OCI-LY7 (cell line): ENCODE measurements around the gene CRK.

ENCODE experiments used
- EZH2phosphoT487 ChIP-seq: fragments of 200-600 bp; sonication (generic); IDR thresholded peaks from 2 replicates; pipeline ENCODE4 v1.6.1; 2018; ENCODE audit warnings: low read depth, borderline replicate concordance, mild to moderate bottlenecking, mixed run types, antibody characterized with exemption, low read length, moderate library complexity, mixed read lengths
- TF ChIP-seq, protein P1 (sequence below): fragments of 200-600 bp; sonication (generic); conservative IDR thresholded peaks from 2 replicates; pipeline ENCODE4 v1.5.1; 2014; ENCODE audit warnings: mild to moderate bottlenecking, antibody characterized with exemption, low read length, moderate library complexity, mixed read lengths

DNA sequence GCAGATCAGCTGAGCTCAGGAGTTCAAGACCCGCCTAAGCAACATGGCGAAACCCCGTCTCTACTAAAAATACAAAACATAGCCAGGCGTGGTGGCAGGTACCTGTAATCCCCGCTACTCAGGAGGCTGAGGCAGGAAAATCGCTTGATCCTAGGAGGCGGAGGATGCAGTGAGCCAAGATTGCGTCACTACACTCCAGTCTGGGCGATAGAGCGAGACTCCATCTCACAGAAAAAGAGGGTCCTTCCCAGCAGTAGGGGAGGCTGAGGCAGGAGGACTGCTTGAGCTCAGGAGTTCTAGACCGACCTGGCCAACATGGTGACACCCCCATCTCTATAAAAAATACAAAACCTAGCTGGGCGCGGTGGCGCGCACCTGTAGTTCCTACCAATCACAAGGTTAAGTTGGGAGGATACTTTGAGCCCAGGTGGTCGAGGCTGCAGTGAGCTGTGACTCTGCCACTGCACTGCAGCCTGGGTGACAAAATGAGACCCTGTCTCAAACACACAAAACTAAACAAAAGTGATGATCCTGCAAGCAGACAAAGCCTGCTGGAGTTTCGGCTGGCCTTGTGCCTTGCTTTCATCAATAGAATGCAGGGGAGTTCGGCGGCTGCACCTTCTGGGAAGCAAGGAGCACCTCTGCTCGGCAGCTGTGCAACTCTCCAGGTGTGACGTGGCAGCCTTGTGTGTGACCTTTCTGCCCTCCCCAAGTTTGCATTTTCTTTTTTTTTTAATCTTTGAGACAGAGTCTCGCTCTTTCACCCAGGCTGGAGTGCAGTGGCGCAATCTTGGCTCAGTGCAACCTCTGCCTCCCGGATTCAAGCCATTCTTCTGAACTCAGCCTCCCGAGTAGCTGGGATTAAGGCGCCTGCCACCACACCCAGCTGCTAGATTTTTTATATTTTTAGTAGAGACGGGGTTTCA lies 43.6 kb downstream of the CRK start:
- TF ChIP-seq, protein P1, sequence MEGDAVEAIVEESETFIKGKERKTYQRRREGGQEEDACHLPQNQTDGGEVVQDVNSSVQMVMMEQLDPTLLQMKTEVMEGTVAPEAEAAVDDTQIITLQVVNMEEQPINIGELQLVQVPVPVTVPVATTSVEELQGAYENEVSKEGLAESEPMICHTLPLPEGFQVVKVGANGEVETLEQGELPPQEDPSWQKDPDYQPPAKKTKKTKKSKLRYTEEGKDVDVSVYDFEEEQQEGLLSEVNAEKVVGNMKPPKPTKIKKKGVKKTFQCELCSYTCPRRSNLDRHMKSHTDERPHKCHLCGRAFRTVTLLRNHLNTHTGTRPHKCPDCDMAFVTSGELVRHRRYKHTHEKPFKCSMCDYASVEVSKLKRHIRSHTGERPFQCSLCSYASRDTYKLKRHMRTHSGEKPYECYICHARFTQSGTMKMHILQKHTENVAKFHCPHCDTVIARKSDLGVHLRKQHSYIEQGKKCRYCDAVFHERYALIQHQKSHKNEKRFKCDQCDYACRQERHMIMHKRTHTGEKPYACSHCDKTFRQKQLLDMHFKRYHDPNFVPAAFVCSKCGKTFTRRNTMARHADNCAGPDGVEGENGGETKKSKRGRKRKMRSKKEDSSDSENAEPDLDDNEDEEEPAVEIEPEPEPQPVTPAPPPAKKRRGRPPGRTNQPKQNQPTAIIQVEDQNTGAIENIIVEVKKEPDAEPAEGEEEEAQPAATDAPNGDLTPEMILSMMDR, result no peak
- no peak for TF ChIP-seq EZH2phosphoT487
